Mucosa of stomach (tissue), 1 donor: ENCODE measurements around the gene MAML3.

Experiments
- H3K27me3 ChIP-seq: one replicate; pipeline ENCODE4 v1.7.0; 2013; ENCODE audit warnings: mild to moderate bottlenecking, low read length; ENCODE audit not compliant: control insufficient read depth, insufficient read depth
- H3K36me3 ChIP-seq: one replicate; pipeline ENCODE4 v1.7.0; 2013; ENCODE audit warnings: low read length; ENCODE audit not compliant: control insufficient read depth, insufficient read depth
- H3K4me1 ChIP-seq: one replicate; pipeline ENCODE4 v1.7.0; 2013; ENCODE audit warnings: mild to moderate bottlenecking, low read length; ENCODE audit not compliant: control insufficient read depth, insufficient read depth
- H3K4me3 ChIP-seq: one replicate; pipeline ENCODE4 v1.7.0; 2013; ENCODE audit warnings: low read length
- H3K9ac ChIP-seq: one replicate; pipeline ENCODE4 v1.7.0; 2013; ENCODE audit warnings: mild to moderate bottlenecking, low read length, moderate library complexity
- H3K9me3 ChIP-seq: one replicate; pipeline ENCODE4 v1.7.0; 2013; ENCODE audit warnings: mild to moderate bottlenecking, low read length, moderate library complexity; ENCODE audit not compliant: control insufficient read depth
- donor health status: Pancreatic carcinoma.

Gene MAML3

GRCh38 chr4:139721789-139722188 is 432.2 kb downstream of the MAML3 start:
- Histone ChIP-seq H3K9me3 (no peaks in the 10 kb centered on the region), H3K4me1 (no peaks in the 10 kb centered on the region), H3K4me3 (no peak overlapping the region), H3K36me3 (no peaks in the 10 kb centered on the region), H3K9ac (no peak overlapping the region), H3K27me3 (no peaks in the 10 kb centered on the region)

GRCh38 chr4:139720806-139721205 is 433.2 kb downstream of the MAML3 start:
- no peak overlapping the region for H3K9ac ChIP-seq
- no peaks in the 10 kb centered on the region for H3K9me3 ChIP-seq
- H3K36me3 ChIP-seq, result no peaks in the 10 kb centered on the region
- H3K4me3 ChIP-seq, result no peak overlapping the region
- no peaks in the 10 kb centered on the region for H3K27me3 ChIP-seq
- H3K4me1 ChIP-seq, result no peaks in the 10 kb centered on the region

- Histone ChIP-seq H3K27me3 (no peaks in the 10 kb centered on the region), H3K4me1 (no peaks in the 10 kb centered on the region), H3K36me3 (no peaks in the 10 kb centered on the region), H3K9me3 (no peaks in the 10 kb centered on the region), H3K4me3 (no peak overlapping the region), H3K9ac (no peak overlapping the region)
These were observed 434.4 kb downstream of the MAML3 start for GRCh38 chr4:139719381-139720101.

GRCh38 chr4:139718833-139719232 is 435.2 kb downstream of the MAML3 start:
- Histone ChIP-seq H3K36me3 (no peaks in the 10 kb centered on the region), H3K4me1 (no peaks in the 10 kb centered on the region)

GRCh38 chr4:139718358-139718757 is 435.6 kb downstream of the MAML3 start:
- H3K9ac ChIP-seq, result no peak overlapping the region
- H3K9me3 ChIP-seq, result no peaks in the 10 kb centered on the region
- no peaks in the 10 kb centered on the region for H3K27me3 ChIP-seq
- no peaks in the 10 kb centered on the region for H3K36me3 ChIP-seq
- H3K4me3 ChIP-seq, result no peak overlapping the region
- H3K4me1 ChIP-seq, result no peaks in the 10 kb centered on the region

More at GRCh38 chr4:139718833-139719232, 435.2 kb downstream of the MAML3 start:
- no peak overlapping the region for H3K9ac ChIP-seq
- H3K27me3 ChIP-seq, result no peaks in the 10 kb centered on the region
- no peaks in the 10 kb centered on the region for H3K9me3 ChIP-seq
- H3K4me3 ChIP-seq, result no peak overlapping the region

- no peak overlapping the region for H3K4me3 ChIP-seq
- H3K9me3 ChIP-seq, result no peaks in the 10 kb centered on the region
- H3K36me3 ChIP-seq, result no peaks in the 10 kb centered on the region
- H3K4me1 ChIP-seq, result peaks cover 8% of the 10 kb centered on the region
- H3K9ac ChIP-seq, result no peak overlapping the region
- H3K27me3 ChIP-seq, result no peaks in the 10 kb centered on the region
These were observed 438.1 kb downstream of the MAML3 start for GRCh38 chr4:139715746-139716391.

GRCh38 chr4:139712882-139713281 is 441.1 kb downstream of the MAML3 start:
- no peaks in the 10 kb centered on the region for H3K27me3 ChIP-seq
- H3K9me3 ChIP-seq, result no peaks in the 10 kb centered on the region
- peaks cover 8% of the 10 kb centered on the region for H3K4me1 ChIP-seq
- no peak overlapping the region for H3K4me3 ChIP-seq
- H3K9ac ChIP-seq, result no peak overlapping the region
- no peaks in the 10 kb centered on the region for H3K36me3 ChIP-seq

- H3K4me3 ChIP-seq, result no peak overlapping the region
These were observed 442.5 kb downstream of the MAML3 start for GRCh38 chr4:139711461-139711860.

GRCh38 chr4:139710073-139710472 is 443.9 kb downstream of the MAML3 start:
- Histone ChIP-seq H3K9me3 (no peaks in the 10 kb centered on the region), H3K9ac (no peak overlapping the region), H3K36me3 (no peaks in the 10 kb centered on the region), H3K4me3 (no peak overlapping the region), H3K4me1 (peaks cover 8% of the 10 kb centered on the region), H3K27me3 (no peaks in the 10 kb centered on the region)

More at GRCh38 chr4:139711461-139711860, 442.5 kb downstream of the MAML3 start:
- Histone ChIP-seq H3K36me3 (no peaks in the 10 kb centered on the region), H3K9me3 (no peaks in the 10 kb centered on the region), H3K27me3 (no peaks in the 10 kb centered on the region), H3K9ac (no peak overlapping the region), H3K4me1 (peaks cover 8% of the 10 kb centered on the region)

- Histone ChIP-seq H3K4me3 (no peak overlapping the region), H3K27me3 (no peaks in the 10 kb centered on the region), H3K36me3 (no peaks in the 10 kb centered on the region)
These were observed 444.3 kb downstream of the MAML3 start for GRCh38 chr4:139709660-139710059.

GRCh38 chr4:139704915-139705485 is 449.0 kb downstream of the MAML3 start:
- no peaks in the 10 kb centered on the region for H3K9me3 ChIP-seq
- H3K27me3 ChIP-seq, result no peaks in the 10 kb centered on the region
- no peak overlapping the region for H3K9ac ChIP-seq
- H3K4me3 ChIP-seq, result no peak overlapping the region
- no peaks in the 10 kb centered on the region for H3K4me1 ChIP-seq
- no peaks in the 10 kb centered on the region for H3K36me3 ChIP-seq

More at GRCh38 chr4:139709660-139710059, 444.3 kb downstream of the MAML3 start:
- Histone ChIP-seq H3K4me1 (peaks cover 8% of the 10 kb centered on the region), H3K9me3 (no peaks in the 10 kb centered on the region), H3K9ac (no peak overlapping the region)

- peaks cover 6% of the 10 kb centered on the region for H3K36me3 ChIP-seq
These were observed 453.4 kb downstream of the MAML3 start for GRCh38 chr4:139700568-139700967.

More at GRCh38 chr4:139700568-139700967, 453.4 kb downstream of the MAML3 start:
- Histone ChIP-seq H3K4me1 (no peaks in the 10 kb centered on the region), H3K9ac (no peak overlapping the region), H3K4me3 (no peak overlapping the region), H3K27me3 (no peaks in the 10 kb centered on the region), H3K9me3 (no peaks in the 10 kb centered on the region)
